ENCODE measurements around the gene HS6ST1.

GRCh38 chr2:128365217-128365905 lies 46.7 kb upstream of the HS6ST1 start:
- TF ChIP-seq, protein P1, sequence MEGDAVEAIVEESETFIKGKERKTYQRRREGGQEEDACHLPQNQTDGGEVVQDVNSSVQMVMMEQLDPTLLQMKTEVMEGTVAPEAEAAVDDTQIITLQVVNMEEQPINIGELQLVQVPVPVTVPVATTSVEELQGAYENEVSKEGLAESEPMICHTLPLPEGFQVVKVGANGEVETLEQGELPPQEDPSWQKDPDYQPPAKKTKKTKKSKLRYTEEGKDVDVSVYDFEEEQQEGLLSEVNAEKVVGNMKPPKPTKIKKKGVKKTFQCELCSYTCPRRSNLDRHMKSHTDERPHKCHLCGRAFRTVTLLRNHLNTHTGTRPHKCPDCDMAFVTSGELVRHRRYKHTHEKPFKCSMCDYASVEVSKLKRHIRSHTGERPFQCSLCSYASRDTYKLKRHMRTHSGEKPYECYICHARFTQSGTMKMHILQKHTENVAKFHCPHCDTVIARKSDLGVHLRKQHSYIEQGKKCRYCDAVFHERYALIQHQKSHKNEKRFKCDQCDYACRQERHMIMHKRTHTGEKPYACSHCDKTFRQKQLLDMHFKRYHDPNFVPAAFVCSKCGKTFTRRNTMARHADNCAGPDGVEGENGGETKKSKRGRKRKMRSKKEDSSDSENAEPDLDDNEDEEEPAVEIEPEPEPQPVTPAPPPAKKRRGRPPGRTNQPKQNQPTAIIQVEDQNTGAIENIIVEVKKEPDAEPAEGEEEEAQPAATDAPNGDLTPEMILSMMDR (IDR thresholded peaks at IDR 0.05; ENCODE audit: insufficient read depth, low read length): no peak
- no peak for TF ChIP-seq POLR2AphosphoS5 (IDR thresholded peaks at IDR 0.05; ENCODE audit: low read depth)
- TF ChIP-seq, protein P2, sequence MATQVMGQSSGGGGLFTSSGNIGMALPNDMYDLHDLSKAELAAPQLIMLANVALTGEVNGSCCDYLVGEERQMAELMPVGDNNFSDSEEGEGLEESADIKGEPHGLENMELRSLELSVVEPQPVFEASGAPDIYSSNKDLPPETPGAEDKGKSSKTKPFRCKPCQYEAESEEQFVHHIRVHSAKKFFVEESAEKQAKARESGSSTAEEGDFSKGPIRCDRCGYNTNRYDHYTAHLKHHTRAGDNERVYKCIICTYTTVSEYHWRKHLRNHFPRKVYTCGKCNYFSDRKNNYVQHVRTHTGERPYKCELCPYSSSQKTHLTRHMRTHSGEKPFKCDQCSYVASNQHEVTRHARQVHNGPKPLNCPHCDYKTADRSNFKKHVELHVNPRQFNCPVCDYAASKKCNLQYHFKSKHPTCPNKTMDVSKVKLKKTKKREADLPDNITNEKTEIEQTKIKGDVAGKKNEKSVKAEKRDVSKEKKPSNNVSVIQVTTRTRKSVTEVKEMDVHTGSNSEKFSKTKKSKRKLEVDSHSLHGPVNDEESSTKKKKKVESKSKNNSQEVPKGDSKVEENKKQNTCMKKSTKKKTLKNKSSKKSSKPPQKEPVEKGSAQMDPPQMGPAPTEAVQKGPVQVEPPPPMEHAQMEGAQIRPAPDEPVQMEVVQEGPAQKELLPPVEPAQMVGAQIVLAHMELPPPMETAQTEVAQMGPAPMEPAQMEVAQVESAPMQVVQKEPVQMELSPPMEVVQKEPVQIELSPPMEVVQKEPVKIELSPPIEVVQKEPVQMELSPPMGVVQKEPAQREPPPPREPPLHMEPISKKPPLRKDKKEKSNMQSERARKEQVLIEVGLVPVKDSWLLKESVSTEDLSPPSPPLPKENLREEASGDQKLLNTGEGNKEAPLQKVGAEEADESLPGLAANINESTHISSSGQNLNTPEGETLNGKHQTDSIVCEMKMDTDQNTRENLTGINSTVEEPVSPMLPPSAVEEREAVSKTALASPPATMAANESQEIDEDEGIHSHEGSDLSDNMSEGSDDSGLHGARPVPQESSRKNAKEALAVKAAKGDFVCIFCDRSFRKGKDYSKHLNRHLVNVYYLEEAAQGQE (IDR thresholded peaks at IDR 0.05; ENCODE audit: insufficient replicate concordance, low read depth): no peak
- TF ChIP-seq GABPA (IDR thresholded peaks at IDR 0.05; ENCODE audit: low read depth): no peak
- no peak for TF ChIP-seq SPI1 (IDR thresholded peaks at IDR 0.05; ENCODE audit: borderline replicate concordance, low read depth)

All from HL-60 (cell line).